Activated CD4-positive, alpha-beta memory T cell treated with anti-CD3 and anti-CD28 coated beads, Interleukin-2, amount 10 ng/mL, durations not matched to agents 7 days and 5 days (primary cell): ENCODE results near the gene CPNE2. TPM values are rescaled to one million over a fixed set of nuclear protein-coding genes. Genes with fewer than 3 reads are reported as not detected.

Experiments used
- CTCF ChIA-PET: fragments of 350-600 bp; sonication (Branson Sonifier 250); formaldehyde crosslinking; loops from one replicate; lab custom pipeline; 2021; ENCODE audit warnings: antibody characterized with exemption, inconsistent platforms; lab: Charles Lee
- POLR2A ChIA-PET: fragments of 350-600 bp; sonication (Branson Sonifier 250); formaldehyde crosslinking; loops from one replicate; lab custom pipeline; 2021; ENCODE audit warnings: antibody characterized with exemption; lab: Charles Lee
- DNase-seq: peaks from one replicate; pipeline ENCODE4 v3.0.0-alpha.2; 2020
- H3K27ac Mint-ChIP-seq: one replicate; pipeline ENCODE4 v1.8.0; 2021; ENCODE audit warnings: mild to moderate bottlenecking, mixed read lengths
- H3K27me3 Mint-ChIP-seq: one replicate; pipeline ENCODE4 v1.8.0; 2021; ENCODE audit warnings: mixed read lengths
- H3K36me3 Mint-ChIP-seq: one replicate; pipeline ENCODE4 v1.8.0; 2021; ENCODE audit warnings: low read depth, mixed read lengths
- H3K4me1 Mint-ChIP-seq: one replicate; pipeline ENCODE4 v1.8.0; 2021; ENCODE audit warnings: mixed read lengths
- H3K4me3 Mint-ChIP-seq: one replicate; pipeline ENCODE4 v1.8.0; 2021; ENCODE audit warnings: mild to moderate bottlenecking, mixed read lengths
- H3K9me3 Mint-ChIP-seq: one replicate; pipeline ENCODE4 v1.8.0; 2021; ENCODE audit warnings: mixed read lengths
- total RNA-seq, 2 experiments: library from RNA; stranded (reverse); gene quantifications; one replicate each; pipeline ENCODE4 v1.2.3, GENCODE V29; 2021

CPNE2 gene
- total RNA-seq, 2 experiments from 2014 or later = 4.6 to 4.8 TPM

- Mint-ChIP-seq H3K27me3 (no peaks in the 10 kb centered on the region), H3K4me3 (no peak overlapping the region), H3K27ac (no peak overlapping the region), H3K4me1 (peaks cover 9% of the 10 kb centered on the region), H3K9me3 (no peaks in the 10 kb centered on the region), H3K36me3 (peaks cover 53% of the 10 kb centered on the region)
- no peak for DNase-seq
- ChIA-PET CTCF (no interaction called here), POLR2A (interaction anchor here (1.2 kb wide), 1 partner anchor 11 kb away, joined by 3 read pairs; no protein-coding TSS in a partner anchor)
Observed at GRCh38 chr16:57153841-57154240, 61.5 kb downstream of the CPNE2 start.

- no peak for DNase-seq
- Mint-ChIP-seq H3K36me3 (peaks cover 68% of the 10 kb centered on the region), H3K9me3 (no peaks in the 10 kb centered on the region), H3K4me1 (peaks cover 13% of the 10 kb centered on the region), H3K4me3 (no peak overlapping the region), H3K27me3 (no peaks in the 10 kb centered on the region), H3K27ac (no peak overlapping the region)
- POLR2A ChIA-PET = interaction anchor here (1.1 to 1.2 kb wide), 2 partner anchors 62 to 223 kb away, joined by 4 to 6 read pairs; no protein-coding TSS in a partner anchor
- CTCF ChIA-PET = interaction anchor here (0.6 to 1.1 kb wide), 2 partner anchors 28 to 63 kb away, joined by 3 read pairs; no protein-coding TSS in a partner anchor
Observed at GRCh38 chr16:57155702-57156350, 63.4 kb downstream of the CPNE2 start.

GRCh38 chr16:57156351-57156703, 63.9 kb downstream of the CPNE2 start:
- peaks cover 72% of the 10 kb centered on the region for H3K36me3 Mint-ChIP-seq
- no peaks in the 10 kb centered on the region for H3K27me3 Mint-ChIP-seq
- ChIA-PET POLR2A (interaction anchor here (1.1 to 1.2 kb wide), 2 partner anchors 63 to 223 kb away, joined by 4 to 6 read pairs; no protein-coding TSS in a partner anchor), CTCF (no interaction called here)
- no peak overlapping the region for H3K27ac Mint-ChIP-seq
- no peak for DNase-seq
- no peak overlapping the region for H3K4me3 Mint-ChIP-seq
- H3K9me3 Mint-ChIP-seq = no peaks in the 10 kb centered on the region
- H3K4me1 Mint-ChIP-seq = peaks cover 15% of the 10 kb centered on the region

- Mint-ChIP-seq H3K9me3 (no peaks in the 10 kb centered on the region), H3K36me3 (peaks cover 66% of the 10 kb centered on the region), H3K4me1 (peaks cover 15% of the 10 kb centered on the region), H3K27me3 (no peaks in the 10 kb centered on the region), H3K4me3 (no peak overlapping the region), H3K27ac (no peak overlapping the region)
- POLR2A ChIA-PET = no interaction called here
- DNase-seq = no peak
- CTCF ChIA-PET = interaction anchor here (1.0 kb wide), 1 partner anchor 9 kb away, joined by 3 read pairs; no protein-coding TSS in a partner anchor
Observed at GRCh38 chr16:57157533-57157932, 65.2 kb downstream of the CPNE2 start.

- POLR2A ChIA-PET = interaction anchor here (1.2 kb wide), 1 partner anchor 9 kb away, joined by 3 read pairs; no protein-coding TSS in a partner anchor
- no peak overlapping the region for H3K4me3 Mint-ChIP-seq
- peaks cover 59% of the 10 kb centered on the region for H3K36me3 Mint-ChIP-seq
- DNase-seq = no peak
- peaks cover 15% of the 10 kb centered on the region for H3K4me1 Mint-ChIP-seq
- no peaks in the 10 kb centered on the region for H3K27me3 Mint-ChIP-seq
- no peaks in the 10 kb centered on the region for H3K9me3 Mint-ChIP-seq
- no peak overlapping the region for H3K27ac Mint-ChIP-seq
- CTCF ChIA-PET = no interaction called here
Observed at GRCh38 chr16:57159447-57159846, 67.1 kb downstream of the CPNE2 start.

GRCh38 chr16:57163842-57164241, 71.5 kb downstream of the CPNE2 start:
- Mint-ChIP-seq H3K36me3 (peaks cover 56% of the 10 kb centered on the region), H3K9me3 (no peaks in the 10 kb centered on the region), H3K27me3 (no peaks in the 10 kb centered on the region), H3K4me3 (no peak overlapping the region), H3K4me1 (peaks cover 7% of the 10 kb centered on the region), H3K27ac (no peak overlapping the region)
- CTCF ChIA-PET = interaction anchor here (1.0 kb wide), 1 partner anchor 9 kb away, joined by 3 read pairs; no protein-coding TSS in a partner anchor
- POLR2A ChIA-PET = no interaction called here
- DNase-seq = no peak

GRCh38 chr16:57165483-57165882, 73.1 kb downstream of the CPNE2 start:
- no peak for DNase-seq
- no peak overlapping the region for H3K4me3 Mint-ChIP-seq
- H3K9me3 Mint-ChIP-seq = no peaks in the 10 kb centered on the region
- H3K27ac Mint-ChIP-seq = no peak overlapping the region
- peaks cover 57% of the 10 kb centered on the region for H3K36me3 Mint-ChIP-seq
- ChIA-PET POLR2A (no interaction called here), CTCF (no interaction called here)
- no peaks in the 10 kb centered on the region for H3K27me3 Mint-ChIP-seq
- peaks cover 7% of the 10 kb centered on the region for H3K4me1 Mint-ChIP-seq

GRCh38 chr16:57165938-57166337, 73.6 kb downstream of the CPNE2 start:
- no peaks in the 10 kb centered on the region for H3K9me3 Mint-ChIP-seq
- POLR2A ChIA-PET = interaction anchor here (1.0 kb wide), 1 partner anchor 20 kb away, joined by 3 read pairs; the partner anchor contains the start of gene PSME3IP1

GRCh38 chr16:57166451-57166850, 74.1 kb downstream of the CPNE2 start:
- Mint-ChIP-seq H3K9me3 (no peaks in the 10 kb centered on the region), H3K36me3 (peaks cover 60% of the 10 kb centered on the region), H3K27me3 (no peaks in the 10 kb centered on the region), H3K27ac (no peak overlapping the region), H3K4me3 (no peak overlapping the region), H3K4me1 (peaks cover 3% of the 10 kb centered on the region)
- ChIA-PET POLR2A (interaction anchor here (0.6 to 1.0 kb wide), 3 partner anchors 15 to 73 kb away, joined by 3 read pairs; partner anchors contain the start of gene PSME3IP1), CTCF (interaction anchor here (1.4 to 3.0 kb wide), 3 partner anchors 9 to 83 kb away, joined by 3 to 14 read pairs (median 6); partner anchors contain the start of gene CPNE2)
- no peak for DNase-seq

More at GRCh38 chr16:57165938-57166337, 73.6 kb downstream of the CPNE2 start:
- Mint-ChIP-seq H3K27ac (no peak overlapping the region), H3K27me3 (no peaks in the 10 kb centered on the region), H3K4me3 (no peak overlapping the region), H3K36me3 (peaks cover 57% of the 10 kb centered on the region), H3K4me1 (peaks cover 4% of the 10 kb centered on the region)
- CTCF ChIA-PET = interaction anchor here (1.4 to 1.7 kb wide), 2 partner anchors 9 to 83 kb away, joined by 3 to 6 read pairs; no protein-coding TSS in a partner anchor
- no peak for DNase-seq

- H3K4me3 Mint-ChIP-seq = no peak overlapping the region
- DNase-seq = no peak
- ChIA-PET POLR2A (interaction anchor here (0.6 to 1.0 kb wide), 3 partner anchors 16 to 74 kb away, joined by 3 read pairs; partner anchors contain the start of gene PSME3IP1), CTCF (interaction anchor here (1.4 to 3.0 kb wide), 3 partner anchors 10 to 84 kb away, joined by 3 to 14 read pairs (median 6); partner anchors contain the start of gene CPNE2)
- H3K9me3 Mint-ChIP-seq = no peaks in the 10 kb centered on the region
- H3K27ac Mint-ChIP-seq = no peak overlapping the region
- H3K4me1 Mint-ChIP-seq = peaks cover 3% of the 10 kb centered on the region
- H3K27me3 Mint-ChIP-seq = no peaks in the 10 kb centered on the region
- peaks cover 65% of the 10 kb centered on the region for H3K36me3 Mint-ChIP-seq
Observed at GRCh38 chr16:57166951-57167350, 74.6 kb downstream of the CPNE2 start.

- H3K27ac Mint-ChIP-seq = no peak overlapping the region
- DNase-seq = no peak
- POLR2A ChIA-PET = no interaction called here
- no peaks in the 10 kb centered on the region for H3K27me3 Mint-ChIP-seq
- H3K36me3 Mint-ChIP-seq = peaks cover 69% of the 10 kb centered on the region
- CTCF ChIA-PET = interaction anchor here (0.9 to 3.0 kb wide), 4 partner anchors 10 to 86 kb away, joined by 3 to 14 read pairs (median 4); partner anchors contain the start of gene CPNE2
- H3K4me3 Mint-ChIP-seq = no peak overlapping the region
- H3K9me3 Mint-ChIP-seq = no peaks in the 10 kb centered on the region
- peaks cover 3% of the 10 kb centered on the region for H3K4me1 Mint-ChIP-seq
Observed at GRCh38 chr16:57167538-57167937, 75.2 kb downstream of the CPNE2 start.

GRCh38 chr16:57167953-57168352, 75.6 kb downstream of the CPNE2 start:
- peaks cover 3% of the 10 kb centered on the region for H3K4me1 Mint-ChIP-seq
- no peak overlapping the region for H3K4me3 Mint-ChIP-seq
- no peak overlapping the region for H3K27ac Mint-ChIP-seq
- no peak for DNase-seq
- peaks cover 71% of the 10 kb centered on the region for H3K36me3 Mint-ChIP-seq
- no peaks in the 10 kb centered on the region for H3K9me3 Mint-ChIP-seq
- ChIA-PET CTCF (interaction anchor here (0.9 to 3.1 kb wide), 4 partner anchors 75 to 203 kb away, joined by 3 to 14 read pairs (median 8); partner anchors contain the start of gene CPNE2), POLR2A (no interaction called here)
- H3K27me3 Mint-ChIP-seq = no peaks in the 10 kb centered on the region

- ChIA-PET CTCF (interaction anchor here (1.4 to 3.1 kb wide), 3 partner anchors 77 to 205 kb away, joined by 5 to 14 read pairs (median 11); partner anchors contain the start of gene CPNE2), POLR2A (interaction anchor here (1.4 kb wide), 1 partner anchor 43 kb away, joined by 3 read pairs; no protein-coding TSS in a partner anchor)
- Mint-ChIP-seq H3K4me3 (no peak overlapping the region), H3K9me3 (no peaks in the 10 kb centered on the region), H3K27ac (no peak overlapping the region), H3K27me3 (no peaks in the 10 kb centered on the region), H3K36me3 (peaks cover 69% of the 10 kb centered on the region), H3K4me1 (peaks cover 3% of the 10 kb centered on the region)
- DNase-seq = no peak
Observed at GRCh38 chr16:57169327-57169726, 76.9 kb downstream of the CPNE2 start.
